Esophagus muscularis mucosa (tissue), 4 donors: ENCODE data around the gene ULK4. TPM values are rescaled to one million over a fixed set of nuclear protein-coding genes. Genes with fewer than 3 reads are reported as not detected.

Experiments used
- DNase-seq: peaks from one replicate; pipeline ENCODE4 v3.0.0-alpha.2; 2017; ENCODE audit errors: extremely low spot score
- H3K27ac ChIP-seq, 4 donors: fragments of 200-600 bp; sonication (generic); replicated peaks in 1 of 4; 1 replicate in 3 of 4; 2 replicates in 1 of 4; pipeline ENCODE4 v1.5.1; 2016 to 2019; ENCODE audit warnings: mild to moderate bottlenecking in 1 of 4
- H3K27me3 ChIP-seq, 4 donors: fragments of 200-600 bp; sonication (generic); one replicate each; pipeline versions ENCODE4 v1.5.1 to v1.6.0; 2016 to 2019
- H3K36me3 ChIP-seq, 4 donors: fragments of 200-600 bp; sonication (generic); one replicate each; pipeline ENCODE4 v1.5.1; 2016 to 2019
- H3K4me1 ChIP-seq, 4 donors: fragments of 200-600 bp; sonication (generic); one replicate each; pipeline ENCODE4 v1.5.1; 2016 to 2019
- H3K4me3 ChIP-seq, 4 donors: fragments of 200-600 bp; sonication (generic); 1 replicate in 2 of 4; 2 replicates in 2 of 4; pipeline ENCODE4 v1.5.1; 2016 to 2019; ENCODE audit warnings: mild to moderate bottlenecking in 4 of 4, moderate library complexity in 1 of 4
- H3K9me3 ChIP-seq, 4 donors: fragments of 200-600 bp; sonication (generic); 1 replicate in 3 of 4; 2 replicates in 1 of 4; pipeline ENCODE4 v1.5.1; 2016 to 2019
- EP300 ChIP-seq: sonication (generic); formaldehyde crosslinking; IDR thresholded peaks from one replicate; pipeline ENCODE4 v1.6.1; 2017; ENCODE audit warnings: antibody characterized with exemption
- POLR2A ChIP-seq: fragments of 450-650 bp; IDR thresholded peaks from one replicate; pipeline ENCODE4 v1.6.1; 2017; ENCODE audit warnings: antibody characterized with exemption, moderate library complexity, mild to moderate bottlenecking, low read depth
- POLR2AphosphoS5 ChIP-seq, 2 donors: sonication (generic); formaldehyde crosslinking; IDR thresholded peaks; one replicate each; pipeline ENCODE4 v1.6.1; 2017; ENCODE audit warnings: antibody characterized with exemption in 2 of 2
- WGBS: methylation state at CpG from one replicate; pipeline ENCODE4 v1.1.5; 2018; 5-methylcytosine and 5-hydroxymethylcytosine counted together
- intact Hi-C: fragments of 100-400 bp; cut with DNase I; formaldehyde crosslinking; loops from one replicate; pipeline ENCODE4 v1.15.1; 2023
- total RNA-seq, 4 donors: library from RNA; depleted of rRNA; stranded (reverse); fragments of >200 nt; gene quantifications; one replicate each; pipeline versions ENCODE4 v1.1.0 to v1.2.1, GENCODE V29; 2016
- TF ChIP-seq, protein P1 (sequence below), 3 experiments: fragments of 200-600 bp in 2 of 3; fragments of 450-650 bp in 1 of 3; sonication (generic) in 2 of 3; IDR thresholded peaks; one replicate each; pipeline ENCODE4 v1.5.1; 2017 to 2019; ENCODE audit warnings: antibody characterized with exemption in 3 of 3, mild to moderate bottlenecking in 2 of 3, moderate library complexity in 1 of 3

ULK4 gene
- total RNA-seq, 4 donors from 2014 or later: 4.2 to 15.4 (median 11.0) TPM

DNA sequence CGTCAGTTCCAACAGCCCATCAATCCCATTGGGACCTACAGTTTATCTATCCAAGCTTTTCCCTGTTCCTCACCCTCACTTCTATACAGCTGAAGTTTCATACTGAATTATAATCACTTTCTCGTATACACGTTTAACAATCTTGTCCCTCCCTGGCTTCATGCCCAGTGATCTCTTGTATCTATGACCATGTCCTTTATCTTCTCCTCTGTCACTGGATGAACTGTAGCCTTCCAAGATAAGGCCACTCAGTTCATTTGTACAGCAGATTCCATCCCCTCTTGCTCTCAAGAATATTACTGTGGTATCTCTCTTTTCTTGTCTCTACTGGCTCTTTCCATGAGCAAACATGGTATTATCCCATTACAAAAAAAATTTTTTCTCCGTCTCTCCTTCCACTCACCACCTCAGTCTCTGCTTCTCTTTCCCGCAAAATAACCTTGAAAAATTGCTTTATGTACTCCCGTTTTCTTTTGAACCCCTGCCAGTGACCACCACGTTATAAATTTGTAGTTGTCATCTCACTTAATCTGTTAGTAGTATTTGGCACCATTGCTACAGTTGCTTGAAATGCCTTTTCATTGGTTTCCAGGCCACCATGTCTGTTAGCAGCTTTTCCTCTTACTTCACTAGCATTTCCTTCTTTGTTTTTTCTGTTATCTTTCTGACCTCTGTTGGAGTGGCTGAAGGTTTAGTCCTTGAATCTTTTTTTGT lies 753.2 kb downstream of the ULK4 start:
- Histone ChIP-seq H3K9me3 (no peaks in the 10 kb centered on the region), H3K36me3 (no peaks in the 10 kb centered on the region), H3K27me3 (no peaks in the 10 kb centered on the region), H3K4me1 (peaks cover 62 to 81% (median 79%) of the 10 kb centered on the region in 4 donors), H3K27ac (no peak overlapping the region), H3K4me3 (no peak overlapping the region)
- intact Hi-C loops: loop anchor here (5.0 to 10.0 kb wide), 2 partner anchors 494 to 626 kb away; no protein-coding TSS in a partner anchor
- no peak for DNase-seq
- WGBS: 51% methylated on average over 7 of the region's 7 CpGs
- TF ChIP-seq POLR2AphosphoS5 (IDR thresholded peaks at IDR 0.05): no peak
- TF ChIP-seq EP300: no peak
- TF ChIP-seq, protein P1, sequence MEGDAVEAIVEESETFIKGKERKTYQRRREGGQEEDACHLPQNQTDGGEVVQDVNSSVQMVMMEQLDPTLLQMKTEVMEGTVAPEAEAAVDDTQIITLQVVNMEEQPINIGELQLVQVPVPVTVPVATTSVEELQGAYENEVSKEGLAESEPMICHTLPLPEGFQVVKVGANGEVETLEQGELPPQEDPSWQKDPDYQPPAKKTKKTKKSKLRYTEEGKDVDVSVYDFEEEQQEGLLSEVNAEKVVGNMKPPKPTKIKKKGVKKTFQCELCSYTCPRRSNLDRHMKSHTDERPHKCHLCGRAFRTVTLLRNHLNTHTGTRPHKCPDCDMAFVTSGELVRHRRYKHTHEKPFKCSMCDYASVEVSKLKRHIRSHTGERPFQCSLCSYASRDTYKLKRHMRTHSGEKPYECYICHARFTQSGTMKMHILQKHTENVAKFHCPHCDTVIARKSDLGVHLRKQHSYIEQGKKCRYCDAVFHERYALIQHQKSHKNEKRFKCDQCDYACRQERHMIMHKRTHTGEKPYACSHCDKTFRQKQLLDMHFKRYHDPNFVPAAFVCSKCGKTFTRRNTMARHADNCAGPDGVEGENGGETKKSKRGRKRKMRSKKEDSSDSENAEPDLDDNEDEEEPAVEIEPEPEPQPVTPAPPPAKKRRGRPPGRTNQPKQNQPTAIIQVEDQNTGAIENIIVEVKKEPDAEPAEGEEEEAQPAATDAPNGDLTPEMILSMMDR (IDR thresholded peaks at IDR 0.05): no peak
- TF ChIP-seq POLR2A: no peak

GRCh38 chr3:41207355-41207754 lies 754.5 kb downstream of the ULK4 start:
- H3K27ac ChIP-seq: no peak overlapping the region
- no peaks in the 10 kb centered on the region for H3K36me3 ChIP-seq
- intact Hi-C loops: loop anchor here (5.0 to 10.0 kb wide), 2 partner anchors 493 to 625 kb away; no protein-coding TSS in a partner anchor
- 24% methylated on average over 1 of the region's 1 CpG for WGBS
- no peaks in the 10 kb centered on the region for H3K27me3 ChIP-seq
- H3K9me3 ChIP-seq: no peaks in the 10 kb centered on the region
- DNase-seq: no peak
- peaks cover 64 to 81% (median 80%) of the 10 kb centered on the region in 4 donors for H3K4me1 ChIP-seq
- no peak overlapping the region for H3K4me3 ChIP-seq
- TF ChIP-seq EP300 (no peak), POLR2A (no peak), POLR2AphosphoS5 (IDR thresholded peaks at IDR 0.05) (no peak)
- TF ChIP-seq, protein P1 (IDR thresholded peaks at IDR 0.05): no peak

DNA sequence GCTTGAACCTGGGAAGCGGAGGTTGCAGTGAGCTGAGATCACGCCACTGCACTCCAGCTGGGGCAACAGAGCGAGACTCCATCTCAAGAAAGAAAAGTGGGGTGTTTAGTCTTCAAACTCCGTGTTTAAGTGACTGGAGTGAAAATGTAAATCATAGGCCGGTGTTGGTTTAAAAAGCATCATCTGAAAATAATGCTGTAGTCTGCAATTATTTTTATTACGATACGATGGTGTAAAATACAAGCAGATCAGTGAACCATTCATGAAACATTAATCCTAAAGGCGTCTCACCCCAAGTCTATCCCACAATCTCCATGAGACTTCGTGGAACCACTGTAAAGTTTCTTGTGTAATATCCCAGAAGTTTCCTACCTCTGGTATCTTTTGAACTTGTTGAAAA lies 756.3 kb downstream of the ULK4 start:
- intact Hi-C loops: loop anchor here (5.0 to 10.0 kb wide), 2 partner anchors 491 to 623 kb away; no protein-coding TSS in a partner anchor
- TF ChIP-seq POLR2AphosphoS5 (IDR thresholded peaks at IDR 0.05): no peak
- no peak for TF ChIP-seq POLR2A
- TF ChIP-seq, protein P1 (IDR thresholded peaks at IDR 0.05): no peak
- TF ChIP-seq EP300: no peak
- Histone ChIP-seq H3K4me3 (no peak overlapping the region), H3K9me3 (no peaks in the 10 kb centered on the region), H3K27me3 (no peaks in the 10 kb centered on the region), H3K4me1 (peaks cover 73 to 87% (median 83%) of the 10 kb centered on the region in 4 donors), H3K27ac (no peak overlapping the region), H3K36me3 (no peaks in the 10 kb centered on the region)
- 70% methylated on average over 9 of the region's 9 CpGs for WGBS
- no peak for DNase-seq

DNA sequence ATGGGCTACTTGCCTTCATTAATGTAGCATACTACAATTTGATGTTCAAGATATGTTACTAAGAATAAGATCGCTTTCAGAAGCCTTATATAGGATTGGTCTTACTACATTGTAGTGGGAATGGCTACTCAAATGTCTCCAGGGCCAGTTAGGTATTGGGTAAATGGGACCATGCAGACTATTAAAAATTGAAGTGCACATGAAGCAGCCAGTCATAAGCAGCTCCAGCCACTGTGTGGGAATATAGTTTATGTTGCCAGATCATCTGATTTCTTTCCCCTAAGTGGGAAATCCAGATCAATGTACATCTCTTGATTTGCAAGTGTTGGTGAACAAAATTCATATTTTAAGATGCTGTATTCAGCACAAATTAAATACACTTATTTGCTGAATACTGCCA lies 757.5 kb downstream of the ULK4 start:
- no peak for DNase-seq
- WGBS: 89% methylated on average over 1 of the region's 1 CpG
- TF ChIP-seq, protein P1 (IDR thresholded peaks at IDR 0.05): no peak
- TF ChIP-seq POLR2AphosphoS5 (IDR thresholded peaks at IDR 0.05): no peak
- Histone ChIP-seq H3K27ac (no peak overlapping the region), H3K4me1 (peaks cover 73 to 87% (median 82%) of the 10 kb centered on the region in 4 donors), H3K27me3 (no peaks in the 10 kb centered on the region), H3K36me3 (no peaks in the 10 kb centered on the region), H3K4me3 (no peak overlapping the region), H3K9me3 (no peaks in the 10 kb centered on the region)
- intact Hi-C loops: loop anchor here (5.0 to 10.0 kb wide), 2 partner anchors 232 to 490 kb away; no protein-coding TSS in a partner anchor
